Dermis microvascular lymphatic vessel endothelial cell (primary cell): ENCODE data around the gene ARL4A. TPM values are rescaled to one million over a fixed set of nuclear protein-coding genes. Genes with fewer than 3 reads are reported as not detected.
A peak's percentile ranks its signal among the peaks of the same experiment; 100 is the strongest.
"Not testable (repeated sequence)": the region's sequence is repeated elsewhere in the genome, so short reads cannot be mapped to it uniquely, and the experiment has no call there.

Experiments used
- DNase-seq, 2 donors: peaks; one replicate each; pipeline versions ENCODE4 v3.0.0 to v3.0.0-alpha.2; 2010; ENCODE audit warnings: low read depth in 2 of 2
- total RNA-seq: library from RNA; depleted of rRNA; stranded (reverse); fragments of >200 nt; gene quantifications from 2 replicates; pipeline ENCODE4 v1.2.1, GENCODE V29; 2014

The ARL4A gene
- total RNA-seq, 1 donor from 2014 or later = 315 TPM

DNA sequence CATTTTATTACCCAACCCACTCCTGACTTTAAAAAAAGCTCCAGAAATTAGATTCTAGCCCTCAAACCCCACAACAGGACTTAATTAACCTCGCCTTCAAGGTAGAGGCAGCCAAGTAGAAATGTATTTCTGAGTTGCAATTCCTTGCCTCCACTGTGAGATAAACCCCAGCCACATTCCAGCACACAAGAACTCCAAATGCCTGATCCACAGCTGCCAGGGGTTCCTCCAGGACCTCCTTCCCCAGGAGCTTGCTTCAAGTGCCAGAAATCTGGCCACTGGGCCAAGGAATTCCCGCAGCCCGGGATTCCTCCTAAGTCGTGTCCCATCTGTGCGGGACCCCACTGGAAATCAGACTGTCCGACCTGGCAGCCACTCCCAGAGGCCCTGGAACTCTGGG, 25.9 kb upstream of the ARL4A start:
- DNase-seq = no peak

DNA sequence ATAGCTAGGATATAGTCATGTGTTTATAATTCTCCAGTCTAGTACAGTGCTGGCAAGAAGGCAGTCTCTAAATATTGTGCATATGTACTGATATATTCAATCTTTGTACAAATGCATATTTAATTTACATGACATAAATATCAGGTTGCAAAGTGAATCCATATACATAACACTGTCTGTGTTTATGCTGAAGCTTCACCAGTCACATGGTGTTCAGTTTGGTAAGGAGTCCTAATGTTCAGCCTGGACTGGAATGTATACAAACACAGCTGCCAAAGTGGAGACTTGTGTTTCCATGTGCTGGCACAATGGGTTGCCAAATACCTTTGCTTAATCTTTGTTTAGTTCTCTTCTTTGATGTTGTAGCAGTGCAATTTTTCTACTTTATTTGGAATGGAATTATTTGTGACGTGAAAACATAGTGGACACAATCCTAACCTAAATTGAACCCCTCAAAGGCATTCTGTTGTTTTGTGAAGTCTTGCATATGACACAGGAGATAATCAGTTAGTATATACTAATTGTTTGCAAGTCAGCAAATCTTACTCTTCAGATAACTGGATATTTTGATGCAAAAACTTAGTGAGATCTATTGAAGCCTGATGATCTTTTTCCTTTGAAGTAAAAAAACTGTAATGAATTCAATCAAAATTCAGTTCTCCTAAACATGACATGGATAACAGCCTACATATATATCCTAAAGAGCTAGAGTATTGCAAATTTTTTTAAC, 17.3 kb upstream of the ARL4A start:
- DNase-seq = no peak

DNA sequence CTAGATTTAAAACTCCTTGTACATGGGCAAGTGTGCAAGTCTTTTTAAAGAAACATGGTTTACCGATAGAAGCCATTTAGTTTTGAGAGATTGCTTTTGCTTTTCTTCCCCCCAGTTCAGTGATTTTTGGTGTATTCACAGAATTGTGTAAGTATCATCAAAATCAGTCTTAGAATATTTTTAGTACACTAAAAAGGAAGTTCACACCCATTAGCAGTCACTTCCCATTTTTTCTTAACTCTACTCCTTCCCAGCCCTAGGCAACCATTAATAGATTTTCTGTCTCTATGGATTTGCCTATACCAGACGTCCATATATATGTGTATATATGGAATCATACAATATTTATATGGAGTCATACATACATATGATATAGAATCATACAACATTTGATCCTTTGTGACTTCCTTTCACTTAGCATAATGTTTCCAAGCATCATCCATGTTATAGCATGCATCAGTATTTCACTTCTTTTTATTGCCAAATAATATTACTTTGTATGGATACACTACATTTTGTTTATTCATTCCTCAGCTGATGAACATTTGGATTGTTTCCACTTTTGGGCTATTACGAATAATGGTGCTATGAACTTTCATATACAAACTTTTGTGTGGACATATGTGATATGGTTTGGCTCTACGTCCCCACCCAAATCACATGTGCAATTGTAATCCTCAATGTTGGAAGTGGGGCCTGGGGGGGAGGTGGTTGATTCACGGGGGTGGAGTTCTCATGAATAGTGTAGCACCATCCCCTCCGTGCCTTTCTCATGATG, 16.5 kb upstream of the ARL4A start:
- DNase-seq = no peak

DNA sequence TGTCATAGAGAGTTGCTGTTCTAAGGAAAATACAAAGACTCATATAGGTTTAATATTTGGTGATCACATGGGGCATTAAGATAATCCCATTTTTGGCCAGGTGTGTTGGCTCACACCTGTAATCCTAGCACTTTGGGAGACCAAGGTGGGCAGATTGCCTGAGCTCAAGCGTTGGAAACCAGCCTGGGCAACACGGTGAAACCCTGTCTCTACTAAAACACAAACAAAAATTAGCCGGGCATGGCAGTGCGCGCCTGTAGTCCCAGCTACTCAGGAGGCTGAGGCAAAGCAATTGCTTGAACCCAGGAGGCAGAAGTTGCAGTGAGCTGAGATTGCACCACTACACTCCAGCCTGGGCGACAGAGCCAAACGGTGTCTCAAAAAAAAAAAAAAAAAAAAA, 14.0 kb upstream of the ARL4A start:
- not testable (repeated sequence) for DNase-seq

DNA sequence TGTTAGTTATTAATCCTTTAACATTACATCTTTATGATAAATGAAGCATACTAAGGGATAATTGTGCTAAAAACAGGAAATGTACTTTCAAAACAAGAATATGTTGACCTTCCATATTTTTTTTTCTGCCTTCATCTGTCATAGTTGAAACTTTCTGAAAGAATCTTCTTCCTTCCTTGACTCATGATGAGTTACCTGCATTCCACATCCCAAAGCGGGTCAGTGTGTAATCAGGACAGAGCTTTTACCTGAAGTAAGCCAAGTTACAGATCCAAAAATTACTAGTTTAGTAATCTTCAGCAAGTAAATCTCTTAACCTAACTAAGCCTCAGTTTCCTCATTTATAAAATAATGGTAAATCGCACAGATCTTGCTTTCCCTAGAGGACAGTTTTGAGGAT, 13.4 kb upstream of the ARL4A start:
- no peak for DNase-seq

DNA sequence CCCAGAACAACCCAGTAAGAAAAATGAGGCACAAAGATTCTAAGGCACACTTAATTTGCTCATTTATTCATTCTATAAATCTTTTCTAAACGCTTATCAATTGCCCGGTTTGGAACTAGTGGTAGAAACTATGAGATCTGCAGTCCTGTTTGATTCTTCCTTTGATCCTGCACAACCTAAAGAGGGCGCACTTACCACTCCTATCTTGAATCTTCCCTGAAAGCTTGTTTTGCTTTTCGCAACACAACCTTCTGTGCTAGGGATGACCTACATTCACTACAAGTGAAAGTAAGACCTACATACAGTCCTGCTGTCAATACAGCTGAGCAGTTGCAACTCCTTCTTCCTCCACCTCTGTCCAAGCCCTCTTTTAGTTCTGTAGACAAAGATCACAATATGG, 12.6 kb upstream of the ARL4A start:
- peak in 1 of 2 donors; percentile 55 for DNase-seq

DNA sequence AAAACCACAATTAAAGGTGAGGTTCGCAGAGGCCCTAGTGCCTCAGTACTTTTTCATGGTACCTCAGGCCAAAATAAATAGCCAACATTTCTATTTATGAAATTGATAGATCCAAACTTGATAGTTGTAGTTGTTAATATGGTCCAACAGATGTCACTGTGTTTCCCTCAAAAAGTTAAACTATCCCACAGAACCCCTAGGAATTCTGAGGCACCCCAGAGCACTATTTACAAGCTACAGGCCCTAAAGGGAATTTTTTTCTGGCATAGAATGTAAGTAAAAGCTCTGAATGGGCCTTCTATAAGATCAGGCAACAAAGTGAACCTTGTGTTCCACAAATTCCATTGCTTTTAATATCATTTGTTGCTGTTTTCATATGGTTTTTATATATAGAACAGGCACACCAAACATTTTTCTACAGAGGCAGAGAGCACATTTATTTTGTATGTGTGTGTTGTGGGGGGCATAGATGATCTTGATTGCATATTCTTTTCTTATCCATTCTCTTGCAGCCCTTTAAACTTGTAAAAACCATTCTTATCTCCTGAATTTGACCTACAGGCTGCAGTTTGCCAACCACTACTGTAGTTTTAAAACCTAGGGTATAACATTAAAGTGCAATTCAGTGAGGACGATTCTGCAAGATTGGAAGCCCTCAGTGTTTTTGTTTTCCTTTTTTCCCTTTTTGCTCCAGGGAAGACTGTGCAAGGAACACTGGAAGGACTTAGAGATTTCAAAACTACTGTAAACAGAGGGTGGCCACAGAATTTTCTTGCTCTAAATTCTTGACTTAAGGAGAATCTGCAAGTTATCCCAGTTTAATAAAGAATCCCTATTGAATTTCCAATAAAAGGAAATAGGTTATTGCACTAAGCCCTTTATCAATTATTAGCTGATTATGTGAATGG, 3.5 kb upstream of the ARL4A start:
- peak in 1 of 2 donors; percentile 48 for DNase-seq

DNA sequence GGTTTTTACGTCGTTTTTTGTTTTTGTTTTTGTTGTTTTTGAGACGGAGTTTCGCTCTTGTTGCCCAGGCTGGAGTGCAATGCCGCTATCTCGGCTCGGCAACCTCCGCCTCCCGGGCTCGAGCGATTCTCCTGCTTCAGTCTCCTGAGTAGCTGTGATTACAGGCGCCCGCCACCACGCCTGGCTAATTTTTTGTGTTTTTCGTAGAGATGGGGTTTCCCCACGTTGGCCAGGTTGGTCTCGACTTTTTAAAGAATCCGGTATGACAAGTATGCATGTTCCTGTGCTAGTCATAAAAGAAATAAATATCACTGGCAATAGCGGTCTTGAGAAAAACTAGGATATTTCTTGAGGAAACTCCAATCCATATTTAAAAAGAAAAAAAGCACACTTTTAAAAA, 2.7 kb upstream of the ARL4A start:
- no peak for DNase-seq

DNA sequence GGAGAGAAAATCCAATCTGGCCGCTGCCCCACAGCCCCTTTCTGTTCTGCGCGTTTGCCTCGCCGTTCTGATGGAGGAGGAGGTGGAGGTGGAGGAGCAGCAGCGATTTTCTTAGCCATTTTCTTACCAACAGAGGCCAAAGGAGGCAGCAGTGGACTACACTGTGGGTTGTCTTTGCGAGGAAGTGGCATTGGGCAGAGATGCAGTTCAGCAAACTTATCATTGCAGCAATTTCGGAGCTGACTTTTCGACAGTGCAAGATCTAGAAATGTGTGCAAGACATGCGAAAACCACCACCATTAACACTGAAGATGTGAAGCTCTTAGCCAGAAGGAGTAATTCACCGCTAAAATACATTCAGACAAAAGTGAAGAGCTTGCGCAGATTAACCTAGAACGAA, 1.9 kb upstream of the ARL4A start:
- DNase-seq = peak in 1 of 2 donors; percentile 68

DNA sequence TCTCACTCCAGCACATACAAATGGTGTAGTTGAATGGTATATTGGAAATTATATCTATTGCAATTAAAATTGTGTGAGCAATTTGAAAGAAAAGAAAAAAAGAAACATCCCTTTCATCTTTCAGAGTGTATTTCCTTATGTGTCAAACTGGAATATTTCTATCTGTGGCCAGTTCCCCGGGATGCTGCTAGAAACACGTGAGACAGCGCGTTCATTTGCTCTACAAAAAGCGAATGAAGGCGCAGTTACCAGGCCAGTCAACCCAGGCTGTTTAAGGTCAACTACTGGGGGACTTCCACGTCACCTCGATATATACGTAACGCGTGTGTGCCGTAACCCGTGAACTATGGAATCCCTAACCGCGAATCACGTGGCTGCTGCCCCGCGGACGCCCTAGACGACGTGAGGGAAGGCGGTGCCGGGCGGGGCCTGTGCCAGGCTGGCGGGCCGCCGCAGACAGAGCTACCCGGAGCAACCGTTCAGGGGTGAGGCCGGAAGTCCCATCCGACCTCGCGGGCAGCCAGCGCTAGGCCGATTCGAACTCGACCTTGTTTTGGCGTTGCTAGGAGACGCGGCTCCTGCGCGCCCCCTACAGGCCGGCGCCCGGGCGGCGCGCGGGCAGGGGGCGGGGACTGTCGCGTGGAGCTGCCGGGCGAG, 1.1 kb upstream of the ARL4A start:
- peak; percentile 90 for DNase-seq

DNA sequence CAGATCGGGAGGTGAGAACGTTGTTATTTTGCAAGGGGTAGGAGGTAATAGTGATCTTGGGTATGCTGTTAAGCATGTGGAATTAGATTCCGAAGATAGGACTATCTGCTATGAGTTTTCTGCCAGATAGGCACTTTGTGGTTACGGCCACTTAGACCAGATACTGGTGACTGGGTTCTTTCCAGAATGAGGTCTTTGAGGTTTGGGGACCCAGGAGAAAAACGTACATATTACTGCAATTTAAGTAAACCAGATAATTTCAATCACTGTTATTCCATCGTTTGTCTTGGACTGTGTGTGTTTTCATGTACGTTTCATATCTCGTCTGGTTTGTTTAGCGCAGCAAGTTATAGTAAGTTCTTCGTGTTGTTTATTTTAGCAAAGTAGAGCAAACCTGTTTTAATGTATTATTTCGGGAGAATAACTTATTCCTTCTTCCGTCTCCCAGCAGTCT, 312 bp downstream of the ARL4A start:
- no peak for DNase-seq

DNA sequence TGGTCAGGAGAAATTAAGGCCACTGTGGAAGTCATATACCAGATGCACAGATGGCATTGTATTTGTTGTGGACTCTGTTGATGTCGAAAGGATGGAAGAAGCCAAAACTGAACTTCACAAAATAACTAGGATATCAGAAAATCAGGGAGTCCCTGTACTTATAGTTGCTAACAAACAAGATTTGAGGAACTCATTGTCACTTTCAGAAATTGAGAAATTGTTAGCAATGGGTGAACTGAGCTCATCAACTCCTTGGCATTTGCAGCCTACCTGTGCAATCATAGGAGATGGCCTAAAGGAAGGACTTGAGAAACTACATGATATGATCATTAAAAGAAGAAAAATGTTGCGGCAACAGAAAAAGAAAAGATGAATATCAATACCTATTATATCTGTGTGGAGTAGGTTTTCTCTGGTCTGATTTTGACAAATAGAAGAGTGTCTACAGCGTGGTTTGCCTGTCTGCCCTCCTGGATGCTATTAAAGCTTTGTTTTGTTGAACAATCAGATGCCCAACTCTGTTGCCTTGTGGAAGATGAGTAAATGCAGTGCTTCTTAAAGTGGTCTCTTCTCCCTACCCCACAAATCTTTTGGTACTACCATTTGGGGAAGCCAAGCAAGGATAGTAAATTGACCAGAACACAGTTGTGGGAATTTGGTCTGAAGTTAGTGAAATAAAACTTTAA, 1.2 kb downstream of the ARL4A start:
- not testable (repeated sequence) for DNase-seq

DNA sequence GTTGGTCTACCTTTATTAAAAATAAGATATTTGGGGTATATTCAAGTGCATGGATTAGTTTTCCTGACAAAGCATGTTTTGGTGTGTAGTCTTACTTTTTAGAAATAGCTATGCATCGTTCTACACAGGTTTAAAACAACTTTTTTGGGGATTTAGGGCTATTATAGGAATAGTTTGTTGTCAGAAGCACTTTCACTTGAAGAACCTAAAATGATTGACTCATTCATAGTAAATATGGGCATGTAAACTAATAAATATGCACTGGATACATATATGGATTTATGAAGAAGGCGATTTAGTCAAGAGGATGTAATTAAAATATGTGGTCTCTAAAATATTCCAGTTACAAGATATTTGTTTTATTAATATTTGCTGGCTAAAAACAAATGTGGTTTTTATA, 2.0 kb downstream of the ARL4A start:
- DNase-seq = no peak

DNA sequence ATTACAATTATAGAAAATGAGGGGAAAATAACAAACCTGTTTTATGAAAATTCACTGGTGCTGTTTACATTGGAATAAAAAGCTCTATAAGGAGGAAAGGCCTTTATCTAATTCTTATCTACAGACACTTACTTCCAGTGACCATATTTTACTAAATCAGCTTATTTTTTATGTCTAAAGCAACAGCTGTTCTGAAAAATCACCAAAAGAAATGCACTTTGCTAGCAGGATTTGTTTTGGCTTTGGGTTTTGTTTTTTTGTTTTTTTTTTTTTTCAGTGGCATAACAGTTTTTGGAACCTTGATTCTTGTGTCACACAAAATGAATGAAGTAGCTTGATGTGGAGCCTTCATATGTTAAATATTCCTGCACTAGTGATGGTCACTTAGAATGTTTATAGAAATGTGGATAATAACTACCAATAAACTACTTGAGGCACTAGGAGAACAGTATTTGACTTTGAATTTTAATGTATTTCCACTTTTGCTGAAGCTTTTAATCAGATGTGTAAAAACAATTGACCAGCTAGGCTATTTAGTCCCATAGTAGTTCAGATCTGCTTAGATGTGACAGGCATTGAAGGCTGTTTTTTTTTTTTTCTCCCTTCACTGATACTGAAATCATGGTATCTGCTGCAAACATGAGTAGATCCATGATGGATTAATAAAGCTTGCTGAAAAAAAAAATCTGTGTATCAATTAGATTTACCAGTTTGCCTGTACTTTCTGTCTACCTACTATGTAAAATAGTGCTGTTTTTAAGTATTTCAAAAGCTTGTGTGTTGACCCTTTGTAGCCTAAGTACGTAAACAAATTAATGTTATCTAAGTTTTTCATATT, 2.8 kb downstream of the ARL4A start:
- no peak for DNase-seq

DNA sequence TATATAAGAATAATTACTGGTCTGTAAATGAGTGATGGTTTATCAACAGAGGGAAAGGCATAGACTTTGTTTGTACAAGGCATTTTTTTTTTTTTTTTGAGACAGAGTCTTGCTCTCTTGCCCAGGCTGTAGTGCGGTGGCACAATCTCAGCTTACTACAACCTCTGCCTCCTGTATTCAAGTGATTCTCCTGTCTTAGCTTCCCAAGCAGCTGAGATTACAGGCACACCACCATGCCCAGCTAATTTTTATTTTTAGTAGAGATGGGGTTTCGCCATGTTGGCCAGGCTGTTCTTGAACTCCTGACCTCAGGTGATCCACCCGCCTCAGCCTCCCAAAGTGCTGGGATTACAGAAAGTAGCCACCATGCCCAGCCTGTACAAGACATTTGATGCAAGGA, 4.0 kb downstream of the ARL4A start:
- not testable (repeated sequence) for DNase-seq

DNA sequence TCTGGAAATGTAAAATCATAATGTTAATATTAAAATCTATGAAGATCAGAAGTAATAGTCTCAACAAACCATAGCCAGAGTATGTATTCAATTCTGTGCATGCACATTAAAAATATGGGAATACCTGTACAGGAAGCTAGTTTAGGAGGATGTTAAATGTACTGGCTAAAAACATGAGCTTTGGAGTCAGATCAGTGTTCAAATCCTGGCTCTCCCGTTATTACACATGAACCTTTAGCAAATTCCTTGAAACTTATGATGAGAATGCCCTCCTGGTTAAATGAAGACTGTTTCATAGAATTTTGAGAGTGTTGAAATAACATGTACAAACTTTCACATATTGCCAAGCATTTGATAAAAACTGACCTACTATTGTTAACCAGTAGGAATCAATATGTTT, 4.6 kb downstream of the ARL4A start:
- DNase-seq = no peak

DNA sequence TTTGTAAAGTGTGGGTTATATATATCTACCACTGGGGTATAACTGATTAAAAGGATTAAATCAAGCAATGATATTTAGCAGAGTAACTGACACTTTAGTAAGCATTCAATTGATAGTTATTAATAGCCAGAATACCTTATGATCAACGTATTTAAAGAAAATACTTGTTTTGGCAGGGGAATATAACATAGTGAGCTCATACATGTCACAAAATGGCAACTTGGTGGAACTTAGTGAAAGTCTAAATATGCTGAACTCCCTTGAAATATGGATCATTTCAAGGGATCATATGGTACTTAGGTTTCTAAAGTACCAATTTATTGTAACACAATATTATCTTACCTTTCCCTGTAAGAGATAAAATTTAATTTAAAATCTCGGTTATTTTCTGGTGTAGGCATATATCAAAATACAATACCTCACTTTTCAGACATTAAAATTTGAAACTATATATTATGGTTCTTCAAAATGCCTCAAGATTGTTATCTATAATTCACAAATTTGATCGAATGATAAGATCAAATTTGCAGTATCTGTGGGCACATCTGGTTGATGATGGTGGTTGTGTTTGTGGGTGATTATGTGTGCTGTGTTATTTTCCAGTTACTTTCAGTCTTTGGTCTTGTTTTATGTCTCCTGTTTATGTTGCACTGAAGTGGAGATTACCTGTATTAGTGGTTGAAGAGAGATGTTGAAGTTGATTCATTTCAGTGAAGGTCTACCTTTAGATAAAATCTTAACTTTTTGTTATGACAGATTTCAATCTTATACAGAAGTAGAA, 5.2 kb downstream of the ARL4A start:
- no peak for DNase-seq

DNA sequence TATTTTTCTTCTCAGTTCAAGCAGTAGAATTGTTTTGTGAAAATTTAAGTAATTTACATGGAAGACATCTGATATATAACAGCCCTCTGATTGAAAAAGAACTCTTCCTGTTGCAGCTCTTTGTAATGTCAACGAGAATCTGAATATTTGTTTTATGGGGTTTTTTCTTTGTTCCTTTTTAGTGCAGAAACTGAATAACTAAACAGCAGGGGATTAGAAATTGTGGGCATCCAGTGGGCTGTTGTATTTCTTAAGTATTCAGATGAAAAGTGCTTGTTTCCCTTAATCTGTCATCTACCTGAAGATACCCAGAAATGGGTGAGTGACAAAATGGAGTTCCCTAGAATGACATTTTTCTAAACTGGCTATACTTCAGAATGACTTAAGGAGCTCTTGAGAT, 7.4 kb downstream of the ARL4A start:
- DNase-seq = no peak

DNA sequence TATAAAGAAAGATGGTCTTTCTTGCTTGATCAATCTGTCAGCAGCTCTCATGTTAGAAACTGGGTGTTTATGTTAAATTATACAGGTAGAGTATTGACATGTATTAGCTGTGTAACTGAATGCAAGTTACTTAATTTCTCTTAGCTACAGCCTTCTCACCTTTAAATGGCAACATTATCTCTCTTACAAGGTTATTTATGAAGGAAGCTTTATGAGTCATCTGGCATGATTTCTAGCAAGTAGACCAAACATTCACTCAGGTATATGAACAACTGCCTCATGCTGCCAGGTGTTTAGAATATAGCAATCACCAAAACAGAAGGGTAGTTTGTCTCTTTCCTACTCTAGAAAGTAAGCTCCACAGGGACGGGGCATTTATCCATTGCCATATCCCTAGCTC, 8.5 kb downstream of the ARL4A start:
- peak in 1 of 2 donors; percentile 47 for DNase-seq
